Thoracic aorta (tissue), 2 donors: ENCODE results near the gene MYRF. TPM values are rescaled to one million over a fixed set of nuclear protein-coding genes. Genes with fewer than 3 reads are reported as not detected.
A peak's percentile ranks its signal among the peaks of the same experiment; 100 is the strongest.

Experiments used
- ATAC-seq: fragments of 150-250 bp; one replicate; pipeline ENCODE4 v1.8.0; 2017; ENCODE audit warnings: low read depth; ENCODE audit not compliant: insufficient number of reproducible peaks, low FRiP score
- DNase-seq: peaks from one replicate; pipeline ENCODE4 v3.0.0-alpha.2; 2020; ENCODE audit warnings: low spot score
- H3K27ac ChIP-seq, 2 donors: fragments of 200-600 bp; sonication (generic); 1 replicate in 1 of 2; 2 replicates in 1 of 2; pipeline ENCODE4 v1.5.1; 2016; ENCODE audit warnings: mild to moderate bottlenecking in 2 of 2, moderate library complexity in 2 of 2
- H3K27me3 ChIP-seq: fragments of 200-600 bp; sonication (generic); replicated peaks from 2 replicates; pipeline ENCODE4 v1.6.0; 2016; ENCODE audit warnings: mild to moderate bottlenecking; ENCODE audit not compliant: insufficient read depth
- H3K36me3 ChIP-seq: fragments of 200-600 bp; sonication (generic); one replicate; pipeline ENCODE4 v1.5.1; 2016
- H3K4me1 ChIP-seq, 2 donors: fragments of 200-600 bp; sonication (generic); 1 replicate in 1 of 2; 2 replicates in 1 of 2; pipeline versions ENCODE4 v1.5.1 to v1.6.0; 2016; ENCODE audit warnings: low read depth in 2 of 2, mild to moderate bottlenecking in 1 of 2; ENCODE audit not compliant: control insufficient read depth in 1 of 2
- H3K4me3 ChIP-seq: fragments of 200-600 bp; sonication (generic); 2 replicates; pipeline ENCODE4 v1.5.1; 2016; ENCODE audit warnings: mild to moderate bottlenecking
- H3K9me3 ChIP-seq: fragments of 200-600 bp; sonication (generic); 2 replicates; pipeline ENCODE4 v1.5.1; 2016
- total RNA-seq, 2 donors: library from RNA; depleted of rRNA; stranded (reverse); fragments of >200 nt; gene quantifications; one replicate each; pipeline versions ENCODE4 v1.1.0 to v1.2.3, GENCODE V29; 2016
- TF ChIP-seq, protein P1 (sequence below): fragments of 200-600 bp; sonication (generic); IDR thresholded peaks from one replicate; pipeline ENCODE4 v1.5.1; 2019; ENCODE audit warnings: antibody characterized with exemption

The MYRF gene
- total RNA-seq, 2 donors from 2014 or later = 5.1 TPM; not detected in 1

DNA sequence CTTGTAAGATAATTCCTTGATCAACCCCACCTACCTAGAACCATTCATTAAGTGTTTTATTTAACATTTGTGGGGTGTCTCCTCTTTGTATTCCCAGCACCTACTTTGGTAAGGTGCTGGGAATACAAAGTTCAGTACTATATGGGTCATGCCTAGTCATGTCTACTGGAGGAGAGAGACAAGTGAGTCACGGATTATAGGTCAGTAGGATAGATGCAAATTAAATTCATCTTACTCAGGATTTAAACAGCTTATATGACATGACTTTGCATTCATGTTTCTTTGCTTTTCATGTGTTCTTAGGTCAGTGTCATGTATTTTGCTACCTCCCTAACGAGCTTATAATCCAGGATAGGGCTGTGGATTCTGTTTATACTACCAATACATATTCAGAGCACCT, 67.7 kb downstream of the MYRF start:
- Histone ChIP-seq H3K4me1 (peaks cover 13 to 28% of the 10 kb centered on the region in 2 donors), H3K36me3 (no peaks in the 10 kb centered on the region), H3K27me3 (no peaks in the 10 kb centered on the region), H3K9me3 (no peaks in the 10 kb centered on the region), H3K4me3 (no peak overlapping the region), H3K27ac (peak overlapping the region; percentile 56 to 86)
- ATAC-seq (no peak), DNase-seq (no peak)
- TF ChIP-seq, protein P1, sequence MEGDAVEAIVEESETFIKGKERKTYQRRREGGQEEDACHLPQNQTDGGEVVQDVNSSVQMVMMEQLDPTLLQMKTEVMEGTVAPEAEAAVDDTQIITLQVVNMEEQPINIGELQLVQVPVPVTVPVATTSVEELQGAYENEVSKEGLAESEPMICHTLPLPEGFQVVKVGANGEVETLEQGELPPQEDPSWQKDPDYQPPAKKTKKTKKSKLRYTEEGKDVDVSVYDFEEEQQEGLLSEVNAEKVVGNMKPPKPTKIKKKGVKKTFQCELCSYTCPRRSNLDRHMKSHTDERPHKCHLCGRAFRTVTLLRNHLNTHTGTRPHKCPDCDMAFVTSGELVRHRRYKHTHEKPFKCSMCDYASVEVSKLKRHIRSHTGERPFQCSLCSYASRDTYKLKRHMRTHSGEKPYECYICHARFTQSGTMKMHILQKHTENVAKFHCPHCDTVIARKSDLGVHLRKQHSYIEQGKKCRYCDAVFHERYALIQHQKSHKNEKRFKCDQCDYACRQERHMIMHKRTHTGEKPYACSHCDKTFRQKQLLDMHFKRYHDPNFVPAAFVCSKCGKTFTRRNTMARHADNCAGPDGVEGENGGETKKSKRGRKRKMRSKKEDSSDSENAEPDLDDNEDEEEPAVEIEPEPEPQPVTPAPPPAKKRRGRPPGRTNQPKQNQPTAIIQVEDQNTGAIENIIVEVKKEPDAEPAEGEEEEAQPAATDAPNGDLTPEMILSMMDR = no peak

- no peak for DNase-seq
- no peak for ATAC-seq
- H3K27me3 ChIP-seq = no peaks in the 10 kb centered on the region
Observed at GRCh38 chr11:61826930-61827570, 74.6 kb downstream of the MYRF start.

DNA sequence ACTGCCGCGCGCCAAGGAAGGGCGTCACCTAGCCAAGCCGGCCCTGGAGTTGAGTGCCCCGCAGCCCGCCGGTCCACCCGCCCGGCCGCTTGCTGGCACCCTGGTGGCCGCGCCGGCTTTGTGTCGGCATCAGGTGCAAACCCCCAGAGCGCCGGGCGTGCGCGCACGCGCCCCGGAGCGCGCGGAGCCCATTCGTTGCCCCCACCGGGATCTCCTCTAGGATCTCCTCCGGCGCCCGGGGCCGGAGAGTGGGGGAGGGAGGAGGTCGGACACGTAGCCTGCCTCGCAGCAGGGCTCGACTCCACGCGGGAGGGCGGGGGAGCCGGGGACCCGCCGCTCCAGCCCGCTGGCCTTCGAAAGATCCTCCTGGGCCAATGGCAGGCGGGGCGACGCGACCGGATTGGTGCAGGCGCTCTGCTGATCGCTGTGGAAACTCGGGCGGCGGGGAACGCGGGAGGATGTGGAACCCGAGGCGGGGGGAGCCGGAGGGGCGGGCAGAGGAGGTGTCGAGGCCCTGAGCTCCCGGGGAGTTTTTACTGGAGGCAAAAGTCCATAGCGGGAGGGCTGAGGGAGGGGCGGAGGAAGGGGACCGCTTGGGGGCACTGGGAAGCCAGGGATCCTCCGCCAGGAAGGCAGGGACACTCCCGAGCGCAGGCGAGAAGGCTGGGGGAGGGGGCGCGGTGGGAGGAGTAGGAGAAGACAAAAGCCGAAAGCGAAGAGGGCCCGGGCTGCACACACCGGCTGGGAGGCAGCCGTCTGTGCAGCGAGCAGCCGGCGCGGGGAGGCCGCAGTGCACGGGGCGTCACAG, 75.3 kb downstream of the MYRF start, which contains the start of gene FADS2:
FADS2 (plus strand) TSS at position 730 of the 808 bp plus-strand sequence. CDS start 91 bp downstream, outside the sequence.
- H3K36me3 ChIP-seq = no peaks in the 10 kb centered on the region
- peaks cover 13 to 39% of the 10 kb centered on the region in 2 donors for H3K4me1 ChIP-seq
- DNase-seq (peak; percentile 78), ATAC-seq (peak; percentile 67)
- TF ChIP-seq, protein P1 = peak; percentile 23
- no peaks in the 10 kb centered on the region for H3K27me3 ChIP-seq
- H3K4me3 ChIP-seq = peak within 1 kb of the TSS; percentile 85
- peak within 1 kb of the TSS; percentile 86 to 95 for H3K27ac ChIP-seq
- H3K9me3 ChIP-seq = no peaks in the 10 kb centered on the region

More at GRCh38 chr11:61826930-61827570, 74.6 kb downstream of the MYRF start:
- Histone ChIP-seq H3K4me3 (peak overlapping the region; percentile 85), H3K36me3 (no peaks in the 10 kb centered on the region), H3K9me3 (no peaks in the 10 kb centered on the region), H3K27ac (peak overlapping the region; percentile 86 to 95), H3K4me1 (peaks cover 13 to 32% of the 10 kb centered on the region in 2 donors)
- TF ChIP-seq, protein P1 = no peak

GRCh38 chr11:61828379-61828628, 75.9 kb downstream of the MYRF start:
- TF ChIP-seq, protein P1 = no peak
- H3K27ac ChIP-seq = peak overlapping the region; percentile 86 to 95
- H3K4me1 ChIP-seq = peaks cover 13 to 45% of the 10 kb centered on the region in 2 donors
- H3K27me3 ChIP-seq = no peaks in the 10 kb centered on the region
- DNase-seq (no peak), ATAC-seq (no peak)
- H3K36me3 ChIP-seq = no peaks in the 10 kb centered on the region
- H3K4me3 ChIP-seq = peak overlapping the region; percentile 85
- H3K9me3 ChIP-seq = no peaks in the 10 kb centered on the region

DNA sequence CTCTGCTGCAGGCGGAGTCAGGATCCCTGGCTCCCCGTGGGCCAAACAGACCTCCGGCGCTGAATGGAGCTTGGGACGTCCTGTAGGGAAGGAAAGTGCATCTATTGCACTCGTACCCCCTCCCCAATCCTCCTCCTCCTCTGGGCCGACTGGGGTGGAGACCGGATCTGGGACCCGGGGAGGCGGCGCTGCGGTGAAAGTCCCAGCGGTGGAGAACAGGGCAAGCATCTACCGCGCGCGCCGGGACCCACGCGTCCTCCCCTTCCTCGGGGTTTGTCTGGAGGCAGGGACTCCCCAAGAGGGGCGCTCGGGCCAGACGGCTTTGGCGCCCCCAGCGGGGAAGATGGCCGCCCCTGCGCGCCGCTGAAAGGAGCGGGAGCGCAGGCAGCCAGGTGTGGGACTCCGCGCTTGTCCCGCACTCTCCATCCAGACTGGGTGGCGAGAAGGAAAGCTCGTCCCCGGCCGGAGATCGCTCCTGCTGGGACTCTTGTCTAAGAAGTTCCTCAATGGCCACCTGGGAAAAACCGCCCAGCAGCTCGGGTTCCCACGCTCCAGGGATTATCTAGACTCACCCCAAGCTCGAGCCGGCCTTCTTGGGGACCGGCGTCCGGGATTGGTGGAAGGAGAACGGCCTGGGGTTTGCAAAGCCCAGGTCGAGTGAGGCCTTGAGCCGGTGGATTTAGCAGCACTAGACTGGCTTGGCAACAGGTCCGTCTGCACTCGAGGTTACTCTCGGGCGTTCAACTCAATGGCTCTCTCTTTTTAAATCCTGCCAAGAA, 76.4 kb downstream of the MYRF start:
- Histone ChIP-seq H3K4me3 (peak overlapping the region; percentile 85), H3K9me3 (no peaks in the 10 kb centered on the region), H3K27ac (peak overlapping the region; percentile 86 to 95), H3K27me3 (no peaks in the 10 kb centered on the region), H3K4me1 (peaks cover 16 to 50% of the 10 kb centered on the region in 2 donors), H3K36me3 (no peaks in the 10 kb centered on the region)
- TF ChIP-seq, protein P1 = peak; percentile 43
- DNase-seq (no peak), ATAC-seq (no peak)
